HepG2 (cell line): Measurements from ENCODE around the gene PHYH. TPM values are rescaled to one million over a fixed set of nuclear protein-coding genes. Genes with fewer than 3 reads are reported as not detected.

ENCODE experiments used
- ATAC-seq: fragments of 200-7000 bp; cut with Tn5 transposase; 3 replicates; pipeline ENCODE4 v1.9.1; 2020; ENCODE audit warnings: mild to moderate bottlenecking, moderate library complexity
- BruUV-seq: library from RNA; stranded (reverse); fragments of 400-500 nt; replicated peaks from 2 replicates; lab custom pipeline; 2021; lab: Mats Ljungman, UMichigan
- CTCF ChIA-PET: fragments of 300-600 bp; formaldehyde crosslinking; extraction: SDS; loops from one replicate; lab custom pipeline; 2021; ENCODE audit warnings: low total read pairs, inconsistent platforms, low intra/inter-chr PET ratio; lab: Yijun Ruan, JAX
- POLR2A ChIA-PET: fragments of 350-600 bp; sonication (Branson Sonifier 250); formaldehyde crosslinking; loops from one replicate; lab custom pipeline; 2020; ENCODE audit warnings: antibody characterized with exemption, inconsistent platforms; lab: Yijun Ruan, JAX
- DNase-seq: peaks from one replicate; pipeline ENCODE4 v3.0.0-alpha.2; 2015; ENCODE audit warnings: low spot score
- FAIRE-seq: peaks from 3 replicates; lab custom pipeline; 2011; peaks lifted over from hg19 to GRCh38; lab: Jason Lieb, UNC
- H2AFZ ChIP-seq: one replicate; pipeline ENCODE4 v1.6.1; 2011; ENCODE audit warnings: low read length, inconsistent platforms
- H3K27ac ChIP-seq: fragments of 300-600 bp; 3 replicates; pipeline ENCODE4 v1.8.0; 2011; ENCODE audit warnings: mixed run types, mild to moderate bottlenecking, mixed read lengths, low read length, inconsistent platforms; ENCODE audit not compliant: insufficient read depth; ENCODE audit errors: extremely low read length
- H3K27me3 ChIP-seq, 2 experiments: fragments of 200-600 bp in 1 of 2; 2 replicates in 1 of 2; 3 replicates in 1 of 2; pipeline versions ENCODE4 v1.6.0 to v1.8.0; 2011; ENCODE audit warnings: low read length in 2 of 2, mild to moderate bottlenecking in 2 of 2, moderate library complexity in 2 of 2, inconsistent platforms in 1 of 2; ENCODE audit not compliant: insufficient read depth in 2 of 2, control insufficient read depth in 1 of 2
- H3K36me3 ChIP-seq, 2 experiments: fragments of 200-600 bp in 1 of 2; replicated peaks in 1 of 2; 2 replicates in 1 of 2; 3 replicates in 1 of 2; pipeline versions ENCODE4 v1.5.1 to v1.8.0; 2011; ENCODE audit warnings: low read length in 2 of 2, inconsistent platforms in 1 of 2; ENCODE audit not compliant: insufficient read depth in 2 of 2, control insufficient read depth in 1 of 2
- H3K4me1 ChIP-seq: 2 replicates; pipeline ENCODE4 v1.5.1; 2012; ENCODE audit warnings: low read length, inconsistent platforms; ENCODE audit not compliant: insufficient read depth
- H3K4me2 ChIP-seq: 2 replicates; pipeline ENCODE4 v1.6.0; 2011; ENCODE audit warnings: low read depth, low read length, inconsistent platforms
- H3K4me3 ChIP-seq, 3 experiments: fragments of 200-600 bp in 1 of 3; sonication (generic), shearing (Covaris generic) in 1 of 3; replicated peaks in 1 of 3; 2 replicates each; pipeline ENCODE4 v1.5.1; 2011 to 2016; ENCODE audit warnings: low read length in 3 of 3, inconsistent platforms in 2 of 3, low read depth in 2 of 3, mild to moderate bottlenecking in 2 of 3, control low read depth in 1 of 3, mixed read lengths in 1 of 3; ENCODE audit not compliant: insufficient read depth in 1 of 3
- H3K79me2 ChIP-seq: one replicate; pipeline ENCODE4 v1.6.1; 2011; ENCODE audit warnings: low read length, inconsistent platforms; ENCODE audit not compliant: insufficient read depth
- H3K9ac ChIP-seq: 2 replicates; pipeline ENCODE4 v1.6.0; 2011; ENCODE audit warnings: mild to moderate bottlenecking, low read depth, low read length, inconsistent platforms; ENCODE audit not compliant: insufficient read depth
- H3K9me3 ChIP-seq: 2 replicates; pipeline ENCODE4 v1.5.1; 2012; ENCODE audit warnings: mild to moderate bottlenecking, low read length
- H4K20me1 ChIP-seq: 2 replicates; pipeline ENCODE4 v1.6.0; 2011; ENCODE audit warnings: inconsistent platforms, mild to moderate bottlenecking, low read length, moderate library complexity; ENCODE audit not compliant: insufficient read depth
- ATM ChIP-seq: fragments of 450-650 bp; IDR thresholded peaks from 2 replicates; pipeline ENCODE4 v1.7.1; 2017; ENCODE audit warnings: mild to moderate bottlenecking, borderline replicate concordance
- FOXO1 ChIP-seq: sonication (generic); formaldehyde crosslinking; IDR thresholded peaks from 2 replicates; pipeline ENCODE4 v1.4.0; 2020; ENCODE audit warnings: missing genetic modification reagents
- MTF1 ChIP-seq: sonication (generic); formaldehyde crosslinking; IDR thresholded peaks from 2 replicates; pipeline ENCODE4 v1.5.0; 2020; ENCODE audit warnings: missing genetic modification reagents
- NR2F6 ChIP-seq, 2 experiments: IDR thresholded peaks; 2 replicates each; pipeline ENCODE4 v1.6.1; 2016; ENCODE audit warnings: antibody characterized with exemption in 1 of 2, mild to moderate bottlenecking in 1 of 2
- RORA ChIP-seq: sonication (generic); formaldehyde crosslinking; IDR thresholded peaks from 2 replicates; pipeline ENCODE4 v1.5.0; 2020; ENCODE audit warnings: mild to moderate bottlenecking, missing genetic modification reagents, moderate library complexity
- SRSF9 ChIP-seq: fragments of 200-400 bp; formaldehyde crosslinking; IDR thresholded peaks from 2 replicates; pipeline ENCODE4 v1.6.1; 2018; ENCODE audit warnings: borderline replicate concordance, mild to moderate bottlenecking, low read depth, low read length; ENCODE audit not compliant: insufficient read depth, poor library complexity, severe bottlenecking
- TCF12 ChIP-seq, 2 experiments: fragments of 450-650 bp in 1 of 2; sonication (generic) in 1 of 2; formaldehyde crosslinking in 1 of 2; IDR thresholded peaks; 2 replicates each; pipeline versions ENCODE4 v1.6.1 to v1.8.0; 2017 to 2022; ENCODE audit warnings: antibody characterized with exemption in 1 of 2, mild to moderate bottlenecking in 1 of 2, missing genetic modification reagents in 1 of 2, moderate library complexity in 1 of 2
- ZFP62 ChIP-seq: sonication (generic); formaldehyde crosslinking; IDR thresholded peaks from 2 replicates; pipeline ENCODE4 v1.4.0; 2020; ENCODE audit warnings: missing genetic modification reagents
- ZNF3 ChIP-seq: IDR thresholded peaks from 2 replicates; pipeline ENCODE4 v1.7.0; 2017; ENCODE audit warnings: inconsistent platforms
- ZNF335 ChIP-seq: sonication (generic); formaldehyde crosslinking; IDR thresholded peaks from 2 replicates; pipeline ENCODE4 v1.4.0; 2020; ENCODE audit warnings: missing genetic modification reagents
- ZNF564 ChIP-seq: sonication (generic); formaldehyde crosslinking; IDR thresholded peaks from 2 replicates; pipeline ENCODE4 v1.8.1; 2023; ENCODE audit warnings: mild to moderate bottlenecking, missing genetic modification reagents
- ZNF841 ChIP-seq: sonication (generic); formaldehyde crosslinking; IDR thresholded peaks from 2 replicates; pipeline ENCODE4 v1.8.1; 2023; ENCODE audit warnings: missing genetic modification reagents, borderline replicate concordance
- ZSCAN20 ChIP-seq: sonication (generic); formaldehyde crosslinking; IDR thresholded peaks from 2 replicates; pipeline ENCODE4 v1.4.0; 2020; ENCODE audit warnings: missing genetic modification reagents, mild to moderate bottlenecking, borderline replicate concordance
- WGBS: methylation state at CpG from one replicate; pipeline ENCODE4 v1.1.6; 2017; ENCODE audit warnings: low lambda C conversion rate; 5-methylcytosine and 5-hydroxymethylcytosine counted together
- in situ Hi-C: cut with HindIII; loops from 2 replicates; pipeline ENCODE4 v1.10.0; 2017; ENCODE audit warnings: low pct_unique_long_range_greater_than_20kb; ENCODE audit not compliant: extremely low pct_ligation_motif_present
- intact Hi-C: fragments of 100-400 bp; cut with micrococcal nuclease; formaldehyde crosslinking; loops from one replicate; pipeline ENCODE4 v1.10.0; 2022; ENCODE audit not compliant: unreplicated experiment
- polyA plus RNA-seq, 8 experiments: library from polyadenylated mRNA; depleted of rRNA in 3 of 8; stranded (reverse) in 7 of 8; unstranded in 1 of 8; fragments of >200 nt; fragmentation: Illumina TruSeq in 4 of 8; extraction: Trizol in 4 of 8; gene quantifications; 2 replicates each; pipeline versions ENCODE4 v1.2.1 to v1.2.3, GENCODE V29; 2011 to 2016; ENCODE audit warnings: low read depth in 4 of 8, missing spikeins in 1 of 8, mixed read lengths in 1 of 8; ENCODE audit not compliant: insufficient read depth in 1 of 8
- total RNA-seq, 5 experiments: library from RNA; depleted of rRNA; stranded (reverse); fragments of >200 nt; fragmentation: Illumina TruSeq; extraction: Trizol; gene quantifications; 2 replicates each; pipeline ENCODE4 v1.2.3, GENCODE V29; 2016; ENCODE audit warnings: low read depth in 1 of 5
- TF ChIP-seq, protein P1 (sequence below): sonication (generic); formaldehyde crosslinking; IDR thresholded peaks from 2 replicates; pipeline ENCODE4 v1.5.0; 2020; ENCODE audit warnings: mild to moderate bottlenecking, missing genetic modification reagents
- TF ChIP-seq, protein P2 (sequence below): sonication (generic); formaldehyde crosslinking; IDR thresholded peaks from 2 replicates; pipeline ENCODE4 v1.5.1; 2020; ENCODE audit warnings: mild to moderate bottlenecking, missing genetic modification reagents, moderate library complexity
- TF ChIP-seq, protein P3 (sequence below): sonication (generic); formaldehyde crosslinking; conservative IDR thresholded peaks from 2 replicates; pipeline ENCODE4 v1.4.0; 2020; ENCODE audit warnings: missing genetic modification reagents
- TF ChIP-seq, protein P4 (sequence below): sonication (generic); formaldehyde crosslinking; IDR thresholded peaks from 2 replicates; pipeline ENCODE4 v1.5.1; 2020; ENCODE audit warnings: mild to moderate bottlenecking, missing genetic modification reagents, moderate library complexity

The PHYH gene
- total and polyA plus RNA-seq, 2 of the 13 experiments (the other 11 are each of a cell fraction or from before 2014, with no cell fraction given) = 27.2 to 34.5 TPM

DNA sequence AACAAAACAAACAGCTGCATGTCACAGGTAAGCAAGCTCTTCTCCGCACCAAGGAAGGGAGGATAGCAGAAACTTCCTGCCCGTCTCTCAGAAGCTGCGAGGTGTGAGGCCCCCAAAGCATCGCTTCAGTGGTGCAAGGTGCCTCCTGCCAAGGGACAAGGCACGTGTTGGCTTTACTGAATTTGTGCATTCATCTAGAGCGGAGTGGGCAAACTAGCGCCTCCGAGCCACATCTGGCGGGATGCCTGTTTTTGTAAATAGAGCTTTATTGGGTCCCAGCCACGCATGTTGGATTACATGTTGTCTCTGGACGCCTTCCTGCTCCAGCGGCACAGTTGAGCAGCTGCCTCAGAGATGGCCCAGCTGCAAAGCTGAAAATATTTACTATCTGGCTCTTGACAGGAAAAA lies 27.7 kb downstream of the PHYH start:
- peak; percentile 60 for ATAC-seq
- no peaks in the 10 kb centered on the region for H3K36me3 ChIP-seq
- WGBS = 3% methylated on average over 10 of the region's 12 CpGs
- DNase-seq = peak; percentile 21
- H3K9me3 ChIP-seq = no peaks in the 10 kb centered on the region
- intact Hi-C loops (loop anchor here (10.0 kb wide), 2 partner anchors 47 to 167 kb away; partner anchors contain the start of gene OPTN), in situ Hi-C loops (no loop called here)
- peaks cover 25% of the 10 kb centered on the region for H3K4me1 ChIP-seq
- H2AFZ ChIP-seq = peak overlapping the region; percentile 88
- H3K4me2 ChIP-seq = peak overlapping the region; percentile 92
- H3K27ac ChIP-seq = peak overlapping the region; percentile 64
- H3K79me2 ChIP-seq = no peaks in the 10 kb centered on the region
- no peaks in the 10 kb centered on the region for H4K20me1 ChIP-seq
- peak overlapping the region; percentile 59 to 71 (median 66) for H3K4me3 ChIP-seq
- ChIA-PET POLR2A (interaction anchor here (0.6 to 6.0 kb wide), 8 partner anchors 8 to 78 kb away, joined by 3 to 109 read pairs (median 4); partner anchors contain the start of gene PHYH), CTCF (interaction anchor here (0.7 to 2.7 kb wide), 4 partner anchors 28 to 133 kb away, joined by 3 to 37 read pairs (median 7); partner anchors contain the start of gene PHYH)
- no peak for FAIRE-seq
- peak overlapping the region; percentile 57 for H3K9ac ChIP-seq
- BruUV-seq = no TSS peak
- H3K27me3 ChIP-seq = no peaks in the 10 kb centered on the region
- no peak for TF ChIP-seq NR2F6 (IDR thresholded peaks at IDR 0.05)
- TF ChIP-seq NR2F6 (CRISPR knock-in tag; IDR thresholded peaks at IDR 0.05) = no peak
- no peak for TF ChIP-seq ZNF335 (CRISPR knock-in tag)
- TF ChIP-seq, protein P1, sequence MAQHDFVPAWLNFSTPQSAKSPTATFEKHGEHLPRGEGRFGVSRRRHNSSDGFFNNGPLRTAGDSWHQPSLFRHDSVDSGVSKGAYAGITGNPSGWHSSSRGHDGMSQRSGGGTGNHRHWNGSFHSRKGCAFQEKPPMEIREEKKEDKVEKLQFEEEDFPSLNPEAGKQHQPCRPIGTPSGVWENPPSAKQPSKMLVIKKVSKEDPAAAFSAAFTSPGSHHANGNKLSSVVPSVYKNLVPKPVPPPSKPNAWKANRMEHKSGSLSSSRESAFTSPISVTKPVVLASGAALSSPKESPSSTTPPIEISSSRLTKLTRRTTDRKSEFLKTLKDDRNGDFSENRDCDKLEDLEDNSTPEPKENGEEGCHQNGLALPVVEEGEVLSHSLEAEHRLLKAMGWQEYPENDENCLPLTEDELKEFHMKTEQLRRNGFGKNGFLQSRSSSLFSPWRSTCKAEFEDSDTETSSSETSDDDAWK = no peak
- no peak for TF ChIP-seq TCF12 (IDR thresholded peaks at IDR 0.05)
- TF ChIP-seq TCF12 (CRISPR knock-in tag; IDR thresholded peaks at IDR 0.05) = no peak
- no peak for TF ChIP-seq ZFP62 (CRISPR knock-in tag)
- TF ChIP-seq FOXO1 (CRISPR knock-in tag) = no peak
- TF ChIP-seq, protein P2, sequence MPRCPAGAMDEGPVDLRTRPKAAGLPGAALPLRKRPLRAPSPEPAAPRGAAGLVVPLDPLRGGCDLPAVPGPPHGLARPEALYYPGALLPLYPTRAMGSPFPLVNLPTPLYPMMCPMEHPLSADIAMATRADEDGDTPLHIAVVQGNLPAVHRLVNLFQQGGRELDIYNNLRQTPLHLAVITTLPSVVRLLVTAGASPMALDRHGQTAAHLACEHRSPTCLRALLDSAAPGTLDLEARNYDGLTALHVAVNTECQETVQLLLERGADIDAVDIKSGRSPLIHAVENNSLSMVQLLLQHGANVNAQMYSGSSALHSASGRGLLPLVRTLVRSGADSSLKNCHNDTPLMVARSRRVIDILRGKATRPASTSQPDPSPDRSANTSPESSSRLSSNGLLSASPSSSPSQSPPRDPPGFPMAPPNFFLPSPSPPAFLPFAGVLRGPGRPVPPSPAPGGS (CRISPR knock-in tag) = 0 out of 2 replicates have a peak, but pooled peaks have one; percentile 63
- TF ChIP-seq ZNF3 (CRISPR knock-in tag) = no peak
- TF ChIP-seq SRSF9 = no peak
- TF ChIP-seq, protein P3, sequence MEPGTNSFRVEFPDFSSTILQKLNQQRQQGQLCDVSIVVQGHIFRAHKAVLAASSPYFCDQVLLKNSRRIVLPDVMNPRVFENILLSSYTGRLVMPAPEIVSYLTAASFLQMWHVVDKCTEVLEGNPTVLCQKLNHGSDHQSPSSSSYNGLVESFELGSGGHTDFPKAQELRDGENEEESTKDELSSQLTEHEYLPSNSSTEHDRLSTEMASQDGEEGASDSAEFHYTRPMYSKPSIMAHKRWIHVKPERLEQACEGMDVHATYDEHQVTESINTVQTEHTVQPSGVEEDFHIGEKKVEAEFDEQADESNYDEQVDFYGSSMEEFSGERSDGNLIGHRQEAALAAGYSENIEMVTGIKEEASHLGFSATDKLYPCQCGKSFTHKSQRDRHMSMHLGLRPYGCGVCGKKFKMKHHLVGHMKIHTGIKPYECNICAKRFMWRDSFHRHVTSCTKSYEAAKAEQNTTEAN (CRISPR knock-in tag) = no peak
- TF ChIP-seq MTF1 (CRISPR knock-in tag) = no peak
- TF ChIP-seq, protein P4, sequence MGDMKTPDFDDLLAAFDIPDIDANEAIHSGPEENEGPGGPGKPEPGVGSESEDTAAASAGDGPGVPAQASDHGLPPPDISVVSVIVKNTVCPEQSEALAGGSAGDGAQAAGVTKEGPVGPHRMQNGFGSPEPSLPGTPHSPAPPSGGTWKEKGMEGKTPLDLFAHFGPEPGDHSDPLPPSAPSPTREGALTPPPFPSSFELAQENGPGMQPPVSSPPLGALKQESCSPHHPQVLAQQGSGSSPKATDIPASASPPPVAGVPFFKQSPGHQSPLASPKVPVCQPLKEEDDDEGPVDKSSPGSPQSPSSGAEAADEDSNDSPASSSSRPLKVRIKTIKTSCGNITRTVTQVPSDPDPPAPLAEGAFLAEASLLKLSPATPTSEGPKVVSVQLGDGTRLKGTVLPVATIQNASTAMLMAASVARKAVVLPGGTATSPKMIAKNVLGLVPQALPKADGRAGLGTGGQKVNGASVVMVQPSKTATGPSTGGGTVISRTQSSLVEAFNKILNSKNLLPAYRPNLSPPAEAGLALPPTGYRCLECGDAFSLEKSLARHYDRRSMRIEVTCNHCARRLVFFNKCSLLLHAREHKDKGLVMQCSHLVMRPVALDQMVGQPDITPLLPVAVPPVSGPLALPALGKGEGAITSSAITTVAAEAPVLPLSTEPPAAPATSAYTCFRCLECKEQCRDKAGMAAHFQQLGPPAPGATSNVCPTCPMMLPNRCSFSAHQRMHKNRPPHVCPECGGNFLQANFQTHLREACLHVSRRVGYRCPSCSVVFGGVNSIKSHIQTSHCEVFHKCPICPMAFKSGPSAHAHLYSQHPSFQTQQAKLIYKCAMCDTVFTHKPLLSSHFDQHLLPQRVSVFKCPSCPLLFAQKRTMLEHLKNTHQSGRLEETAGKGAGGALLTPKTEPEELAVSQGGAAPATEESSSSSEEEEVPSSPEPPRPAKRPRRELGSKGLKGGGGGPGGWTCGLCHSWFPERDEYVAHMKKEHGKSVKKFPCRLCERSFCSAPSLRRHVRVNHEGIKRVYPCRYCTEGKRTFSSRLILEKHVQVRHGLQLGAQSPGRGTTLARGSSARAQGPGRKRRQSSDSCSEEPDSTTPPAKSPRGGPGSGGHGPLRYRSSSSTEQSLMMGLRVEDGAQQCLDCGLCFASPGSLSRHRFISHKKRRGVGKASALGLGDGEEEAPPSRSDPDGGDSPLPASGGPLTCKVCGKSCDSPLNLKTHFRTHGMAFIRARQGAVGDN (CRISPR knock-in tag) = peak; percentile 89
- no peak for TF ChIP-seq ZNF564 (CRISPR knock-in tag)
- no peak for TF ChIP-seq RORA (CRISPR knock-in tag)
- no peak for TF ChIP-seq ZSCAN20 (CRISPR knock-in tag)
- TF ChIP-seq ZNF841 (CRISPR knock-in tag) = no peak
- TF ChIP-seq ATM = no peak
